Liver (tissue), 9 donors: ENCODE data around the gene WWOX. TPM values are rescaled to one million over a fixed set of nuclear protein-coding genes. Genes with fewer than 3 reads are reported as not detected.

Experiments used
- DNase-seq: peaks from one replicate; pipeline ENCODE4 v3.0.0-alpha.2; 2017; ENCODE audit warnings: low spot score
- H3K27ac ChIP-seq, 2 donors: one replicate each; pipeline ENCODE4 v1.7.0; 2013; ENCODE audit warnings: inconsistent platforms in 2 of 2, low read length in 2 of 2, control low read depth in 1 of 2, low read depth in 1 of 2, mild to moderate bottlenecking in 1 of 2
- H3K27me3 ChIP-seq, 4 donors: one replicate each; pipeline versions ENCODE4 v1.6.1 to v1.7.0; 2013; ENCODE audit warnings: low read length in 3 of 4, inconsistent platforms in 1 of 4, mild to moderate bottlenecking in 1 of 4, moderate library complexity in 1 of 4; ENCODE audit not compliant: control insufficient read depth in 4 of 4, insufficient read depth in 4 of 4
- H3K36me3 ChIP-seq, 4 donors: one replicate each; pipeline versions ENCODE4 v1.6.1 to v1.7.0; 2013; ENCODE audit warnings: low read length in 3 of 4, mild to moderate bottlenecking in 3 of 4, low read depth in 1 of 4, moderate library complexity in 1 of 4; ENCODE audit not compliant: control insufficient read depth in 4 of 4, insufficient read depth in 3 of 4
- H3K4me1 ChIP-seq, 4 donors: one replicate each; pipeline versions ENCODE4 v1.6.1 to v1.7.0; 2013; ENCODE audit warnings: low read length in 3 of 4, mild to moderate bottlenecking in 3 of 4, moderate library complexity in 1 of 4; ENCODE audit not compliant: control insufficient read depth in 4 of 4, insufficient read depth in 4 of 4
- H3K4me3 ChIP-seq, 3 donors: one replicate each; pipeline versions ENCODE4 v1.6.1 to v1.7.0; 2013; ENCODE audit warnings: low read length in 3 of 3, control low read depth in 1 of 3, low read depth in 1 of 3, mild to moderate bottlenecking in 1 of 3
- H3K9ac ChIP-seq, 2 donors: one replicate each; pipeline ENCODE4 v1.7.0; 2013; ENCODE audit warnings: low read length in 2 of 2, mild to moderate bottlenecking in 2 of 2, moderate library complexity in 2 of 2, control low read depth in 1 of 2, low read depth in 1 of 2
- H3K9me3 ChIP-seq, 4 donors: one replicate each; pipeline versions ENCODE4 v1.6.1 to v1.7.0; 2013; ENCODE audit warnings: low read length in 3 of 4; ENCODE audit not compliant: control insufficient read depth in 4 of 4
- EGR1 ChIP-seq, 2 donors: IDR thresholded peaks; 2 replicates each; pipeline ENCODE4 v1.6.1; 2016 to 2018; ENCODE audit warnings: antibody characterized with exemption in 2 of 2, low read depth in 2 of 2
- FOXA1 ChIP-seq: IDR thresholded peaks from 2 replicates; pipeline ENCODE4 v1.6.1; 2016; ENCODE audit warnings: antibody characterized with exemption
- FOXA2 ChIP-seq: IDR thresholded peaks from 2 replicates; pipeline ENCODE4 v1.6.1; 2016; ENCODE audit warnings: antibody characterized with exemption
- HNF4A ChIP-seq, 2 donors: conservative IDR thresholded peaks; 2 replicates each; pipeline ENCODE4 v1.6.1; 2016; ENCODE audit warnings: antibody characterized with exemption in 2 of 2, mild to moderate bottlenecking in 2 of 2
- HNF4G ChIP-seq: IDR thresholded peaks from 2 replicates; pipeline ENCODE4 v1.6.1; 2016; ENCODE audit warnings: antibody characterized with exemption
- JUND ChIP-seq, 2 donors: IDR thresholded peaks; 2 replicates each; pipeline ENCODE4 v1.6.1; 2016; ENCODE audit warnings: antibody characterized with exemption in 2 of 2
- NR2F2 ChIP-seq: IDR thresholded peaks from 2 replicates; pipeline ENCODE4 v1.6.1; 2016; ENCODE audit warnings: antibody characterized with exemption
- RAD21 ChIP-seq, 2 donors: IDR thresholded peaks; 2 replicates each; pipeline ENCODE4 v1.6.1; 2016; ENCODE audit warnings: antibody characterized with exemption in 2 of 2, mild to moderate bottlenecking in 2 of 2
- RXRA ChIP-seq, 2 donors: IDR thresholded peaks; 2 replicates each; pipeline ENCODE4 v1.6.1; 2017 to 2018; ENCODE audit warnings: antibody characterized with exemption in 2 of 2, mild to moderate bottlenecking in 1 of 2
- SP1 ChIP-seq: IDR thresholded peaks from 2 replicates; pipeline ENCODE4 v1.6.1; 2018; ENCODE audit warnings: antibody characterized with exemption, mild to moderate bottlenecking
- TAF1 ChIP-seq: conservative IDR thresholded peaks from 2 replicates; pipeline ENCODE4 v1.6.1; 2016; ENCODE audit warnings: antibody characterized with exemption, mild to moderate bottlenecking
- YY1 ChIP-seq: IDR thresholded peaks from 2 replicates; pipeline ENCODE4 v1.6.1; 2016; ENCODE audit warnings: antibody characterized with exemption, mild to moderate bottlenecking
- WGBS: extraction: QIAGEN DNeasy Blood & Tissue Kit; methylation state at CpG from one replicate; pipeline ENCODE4 v1.1.7; 2013; 5-methylcytosine and 5-hydroxymethylcytosine counted together
- polyA plus RNA-seq, 2 donors: library from polyadenylated mRNA; stranded (reverse) in 1 of 2; unstranded in 1 of 2; fragments of 200-250 nt in 1 of 2; fragments of >200 nt in 1 of 2; fragmentation: Nextera tagmentation in 1 of 2; extraction: Ambion mirVana in 1 of 2; gene quantifications; one replicate each; pipeline versions ENCODE4 v1.2.1 to v1.2.3, GENCODE V29; 2013 to 2015
- total RNA-seq, 2 donors: library from RNA; depleted of rRNA; stranded (reverse); fragments of >200 nt; gene quantifications; one replicate each; pipeline ENCODE4 v1.2.3, GENCODE V29; 2014
- TF ChIP-seq, protein P1 (sequence below): IDR thresholded peaks from 2 replicates; pipeline ENCODE4 v1.6.1; 2016; ENCODE audit warnings: antibody characterized with exemption
- TF ChIP-seq, protein P2 (sequence below): IDR thresholded peaks from 2 replicates; pipeline ENCODE4 v1.6.1; 2016; ENCODE audit warnings: antibody characterized with exemption
- TF ChIP-seq, protein P3 (sequence below): IDR thresholded peaks from 2 replicates; pipeline ENCODE4 v1.6.1; 2016; ENCODE audit warnings: antibody characterized with exemption
- TF ChIP-seq, protein P4 (sequence below): fragments of 150-350 bp; IDR thresholded peaks from 2 replicates; pipeline ENCODE4 v1.5.1; 2017; ENCODE audit warnings: improper control_type of control experiment, low read depth, low read length; ENCODE audit not compliant: missing input control
- TF ChIP-seq, protein P5 (sequence below): IDR thresholded peaks from 2 replicates; pipeline ENCODE4 v1.6.1; 2016; ENCODE audit warnings: antibody characterized with exemption, mild to moderate bottlenecking
- donor health status: healthy.
- donor health status: healthy.
- donor health status: healthy.
- donor health status: healthy.
- donor health status: healthy.

Gene WWOX
- total and polyA plus RNA-seq, 4 donors = 9.8 to 46.0 (median 15.3) TPM

DNA sequence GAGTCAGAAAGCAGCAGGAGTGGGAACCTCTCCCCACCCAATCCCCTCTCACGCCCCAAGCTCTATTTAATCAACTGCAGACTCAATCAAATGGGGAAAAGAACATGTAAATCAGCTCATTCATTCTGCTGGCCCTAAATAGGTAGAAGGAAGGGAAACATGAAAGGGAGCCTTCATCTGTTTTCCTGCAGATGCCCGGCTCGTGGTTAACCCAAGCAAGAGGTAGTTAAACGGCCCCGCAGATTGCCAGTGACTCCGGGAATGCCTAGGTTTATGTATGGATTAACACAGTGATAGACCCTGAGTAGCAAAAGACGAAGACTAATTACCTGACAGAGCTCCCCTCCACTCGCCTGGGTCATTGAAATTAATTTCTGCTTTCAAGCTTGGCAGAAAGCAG lies 542.0 kb downstream of the WWOX start:
- no peak for DNase-seq
- Histone ChIP-seq H3K4me3 (no peak overlapping the region), H3K36me3 (no peaks in the 10 kb centered on the region), H3K4me1 (peaks cover 0 to 10% (median 4%) of the 10 kb centered on the region in 4 donors), H3K9ac (no peak overlapping the region), H3K9me3 (no peaks in the 10 kb centered on the region), H3K27me3 (no peaks in the 10 kb centered on the region), H3K27ac (no peak overlapping the region)
- WGBS = 79% methylated on average over 8 of the region's 8 CpGs
- TF ChIP-seq, protein P1, sequence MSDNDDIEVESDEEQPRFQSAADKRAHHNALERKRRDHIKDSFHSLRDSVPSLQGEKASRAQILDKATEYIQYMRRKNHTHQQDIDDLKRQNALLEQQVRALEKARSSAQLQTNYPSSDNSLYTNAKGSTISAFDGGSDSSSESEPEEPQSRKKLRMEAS = no peak
- no peak for TF ChIP-seq FOXA1

DNA sequence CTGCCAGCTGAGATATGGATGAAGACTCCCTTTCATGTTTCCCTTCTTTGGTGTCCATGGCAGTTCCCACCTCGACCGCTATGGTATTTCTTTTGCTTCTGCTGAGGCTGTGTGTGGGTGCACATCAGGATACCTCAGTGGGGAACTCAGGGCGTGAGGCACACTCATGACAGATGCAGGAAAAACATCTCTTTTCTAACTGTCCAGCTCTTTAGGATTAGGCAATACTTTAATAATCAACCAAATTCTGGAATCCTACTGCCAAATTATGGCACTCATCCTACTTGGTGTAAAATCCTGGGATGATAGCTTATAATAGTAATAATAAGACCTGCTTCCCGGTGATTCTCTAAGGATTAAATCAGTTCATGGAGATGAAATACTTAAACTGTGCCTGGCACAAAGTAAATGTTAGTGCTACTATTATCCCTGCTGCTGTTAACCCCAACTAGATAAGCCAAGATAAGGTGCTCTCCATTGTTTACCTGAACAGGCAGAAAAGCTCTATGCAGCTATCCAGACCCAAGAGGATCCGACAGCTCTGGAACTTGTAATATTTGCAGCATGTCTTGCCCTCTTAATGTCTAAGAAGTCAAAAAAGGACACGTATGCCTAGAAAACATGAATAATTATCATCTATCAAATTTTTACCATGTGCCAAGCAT lies 543.3 kb downstream of the WWOX start:
- H3K9me3 ChIP-seq = no peaks in the 10 kb centered on the region
- no peak overlapping the region for H3K9ac ChIP-seq
- no peaks in the 10 kb centered on the region for H3K27me3 ChIP-seq
- 63% methylated on average over 6 of the region's 6 CpGs for WGBS
- DNase-seq = no peak
- TF ChIP-seq RAD21 (IDR thresholded peaks at IDR 0.05) = no peak
- TF ChIP-seq SP1 = no peak
- TF ChIP-seq, protein P2, sequence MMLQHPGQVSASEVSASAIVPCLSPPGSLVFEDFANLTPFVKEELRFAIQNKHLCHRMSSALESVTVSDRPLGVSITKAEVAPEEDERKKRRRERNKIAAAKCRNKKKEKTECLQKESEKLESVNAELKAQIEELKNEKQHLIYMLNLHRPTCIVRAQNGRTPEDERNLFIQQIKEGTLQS = no peak
- TF ChIP-seq, protein P3, sequence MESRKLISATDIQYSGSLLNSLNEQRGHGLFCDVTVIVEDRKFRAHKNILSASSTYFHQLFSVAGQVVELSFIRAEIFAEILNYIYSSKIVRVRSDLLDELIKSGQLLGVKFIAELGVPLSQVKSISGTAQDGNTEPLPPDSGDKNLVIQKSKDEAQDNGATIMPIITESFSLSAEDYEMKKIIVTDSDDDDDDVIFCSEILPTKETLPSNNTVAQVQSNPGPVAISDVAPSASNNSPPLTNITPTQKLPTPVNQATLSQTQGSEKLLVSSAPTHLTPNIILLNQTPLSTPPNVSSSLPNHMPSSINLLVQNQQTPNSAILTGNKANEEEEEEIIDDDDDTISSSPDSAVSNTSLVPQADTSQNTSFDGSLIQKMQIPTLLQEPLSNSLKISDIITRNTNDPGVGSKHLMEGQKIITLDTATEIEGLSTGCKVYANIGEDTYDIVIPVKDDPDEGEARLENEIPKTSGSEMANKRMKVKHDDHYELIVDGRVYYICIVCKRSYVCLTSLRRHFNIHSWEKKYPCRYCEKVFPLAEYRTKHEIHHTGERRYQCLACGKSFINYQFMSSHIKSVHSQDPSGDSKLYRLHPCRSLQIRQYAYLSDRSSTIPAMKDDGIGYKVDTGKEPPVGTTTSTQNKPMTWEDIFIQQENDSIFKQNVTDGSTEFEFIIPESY = no peak
- no peak for TF ChIP-seq RXRA (IDR thresholded peaks at IDR 0.05)
- TF ChIP-seq YY1 = no peak
- no peak for TF ChIP-seq FOXA2
- TF ChIP-seq NR2F2 = no peak
- TF ChIP-seq, protein P4, sequence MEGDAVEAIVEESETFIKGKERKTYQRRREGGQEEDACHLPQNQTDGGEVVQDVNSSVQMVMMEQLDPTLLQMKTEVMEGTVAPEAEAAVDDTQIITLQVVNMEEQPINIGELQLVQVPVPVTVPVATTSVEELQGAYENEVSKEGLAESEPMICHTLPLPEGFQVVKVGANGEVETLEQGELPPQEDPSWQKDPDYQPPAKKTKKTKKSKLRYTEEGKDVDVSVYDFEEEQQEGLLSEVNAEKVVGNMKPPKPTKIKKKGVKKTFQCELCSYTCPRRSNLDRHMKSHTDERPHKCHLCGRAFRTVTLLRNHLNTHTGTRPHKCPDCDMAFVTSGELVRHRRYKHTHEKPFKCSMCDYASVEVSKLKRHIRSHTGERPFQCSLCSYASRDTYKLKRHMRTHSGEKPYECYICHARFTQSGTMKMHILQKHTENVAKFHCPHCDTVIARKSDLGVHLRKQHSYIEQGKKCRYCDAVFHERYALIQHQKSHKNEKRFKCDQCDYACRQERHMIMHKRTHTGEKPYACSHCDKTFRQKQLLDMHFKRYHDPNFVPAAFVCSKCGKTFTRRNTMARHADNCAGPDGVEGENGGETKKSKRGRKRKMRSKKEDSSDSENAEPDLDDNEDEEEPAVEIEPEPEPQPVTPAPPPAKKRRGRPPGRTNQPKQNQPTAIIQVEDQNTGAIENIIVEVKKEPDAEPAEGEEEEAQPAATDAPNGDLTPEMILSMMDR = no peak
- TF ChIP-seq HNF4G = no peak
- no peak for TF ChIP-seq HNF4A (conservative IDR thresholded peaks at IDR 0.05)
- no peak overlapping the region for H3K27ac ChIP-seq
- H3K4me1 ChIP-seq = peaks cover 0 to 10% (median 4%) of the 10 kb centered on the region in 4 donors
- H3K36me3 ChIP-seq = no peaks in the 10 kb centered on the region
- H3K4me3 ChIP-seq = no peak overlapping the region

DNA sequence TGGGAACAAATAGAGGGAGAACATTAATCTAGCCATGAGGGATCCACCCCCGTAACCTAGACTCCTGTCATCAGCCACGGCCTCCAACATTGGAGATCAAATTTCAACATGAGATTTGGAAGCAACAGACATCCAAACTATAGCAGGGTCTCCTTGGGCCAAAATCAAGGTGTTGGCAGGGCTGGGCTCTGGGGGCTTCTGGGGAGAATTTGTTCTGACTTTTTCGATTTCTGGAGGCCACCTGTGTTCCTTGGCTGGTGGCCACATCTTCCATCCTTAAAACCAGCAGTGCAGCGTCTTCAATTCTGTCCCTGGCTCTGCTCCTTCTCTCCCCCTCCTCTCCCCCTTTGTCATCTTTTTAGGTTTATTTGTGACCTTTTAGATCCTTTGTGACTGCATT lies 546.2 kb downstream of the WWOX start:
- Histone ChIP-seq H3K9me3 (no peaks in the 10 kb centered on the region), H3K36me3 (no peaks in the 10 kb centered on the region), H3K4me3 (no peak overlapping the region), H3K27ac (no peak overlapping the region), H3K4me1 (peaks cover 3 to 10% (median 5%) of the 10 kb centered on the region in 4 donors), H3K9ac (no peak overlapping the region), H3K27me3 (no peaks in the 10 kb centered on the region)
- 92% methylated on average over 4 of the region's 4 CpGs for WGBS
- no peak for DNase-seq
- TF ChIP-seq EGR1 (IDR thresholded peaks at IDR 0.05; ENCODE audit: low read depth in 2 of 2) = no peak
- no peak for TF ChIP-seq TAF1
- TF ChIP-seq, protein P1 = no peak
- TF ChIP-seq, protein P5, sequence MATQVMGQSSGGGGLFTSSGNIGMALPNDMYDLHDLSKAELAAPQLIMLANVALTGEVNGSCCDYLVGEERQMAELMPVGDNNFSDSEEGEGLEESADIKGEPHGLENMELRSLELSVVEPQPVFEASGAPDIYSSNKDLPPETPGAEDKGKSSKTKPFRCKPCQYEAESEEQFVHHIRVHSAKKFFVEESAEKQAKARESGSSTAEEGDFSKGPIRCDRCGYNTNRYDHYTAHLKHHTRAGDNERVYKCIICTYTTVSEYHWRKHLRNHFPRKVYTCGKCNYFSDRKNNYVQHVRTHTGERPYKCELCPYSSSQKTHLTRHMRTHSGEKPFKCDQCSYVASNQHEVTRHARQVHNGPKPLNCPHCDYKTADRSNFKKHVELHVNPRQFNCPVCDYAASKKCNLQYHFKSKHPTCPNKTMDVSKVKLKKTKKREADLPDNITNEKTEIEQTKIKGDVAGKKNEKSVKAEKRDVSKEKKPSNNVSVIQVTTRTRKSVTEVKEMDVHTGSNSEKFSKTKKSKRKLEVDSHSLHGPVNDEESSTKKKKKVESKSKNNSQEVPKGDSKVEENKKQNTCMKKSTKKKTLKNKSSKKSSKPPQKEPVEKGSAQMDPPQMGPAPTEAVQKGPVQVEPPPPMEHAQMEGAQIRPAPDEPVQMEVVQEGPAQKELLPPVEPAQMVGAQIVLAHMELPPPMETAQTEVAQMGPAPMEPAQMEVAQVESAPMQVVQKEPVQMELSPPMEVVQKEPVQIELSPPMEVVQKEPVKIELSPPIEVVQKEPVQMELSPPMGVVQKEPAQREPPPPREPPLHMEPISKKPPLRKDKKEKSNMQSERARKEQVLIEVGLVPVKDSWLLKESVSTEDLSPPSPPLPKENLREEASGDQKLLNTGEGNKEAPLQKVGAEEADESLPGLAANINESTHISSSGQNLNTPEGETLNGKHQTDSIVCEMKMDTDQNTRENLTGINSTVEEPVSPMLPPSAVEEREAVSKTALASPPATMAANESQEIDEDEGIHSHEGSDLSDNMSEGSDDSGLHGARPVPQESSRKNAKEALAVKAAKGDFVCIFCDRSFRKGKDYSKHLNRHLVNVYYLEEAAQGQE = no peak
- no peak for TF ChIP-seq JUND (IDR thresholded peaks at IDR 0.05)
- TF ChIP-seq RAD21 (IDR thresholded peaks at IDR 0.05) = no peak
- TF ChIP-seq, protein P3 = no peak
